ENCODE data around the gene THOP1. TPM values are rescaled to one million over a fixed set of nuclear protein-coding genes. Genes with fewer than 3 reads are reported as not detected.

THOP1 gene
- polyA plus RNA-seq, 2 of the 4 experiments (the other 2 are of a cell fraction) = 43.5 to 90.5 TPM

- ChIA-PET POLR2A (no interaction called here), CTCF (no interaction called here)
- no peak for FAIRE-seq
- ATAC-seq = no peak
- 94% methylated on average over 20 of the region's 24 CpGs for WGBS (ENCODE audit: missing lambda C conversion rate)
- no peaks in the 10 kb centered on the region for H3K4me1 ChIP-seq
- no peaks in the 10 kb centered on the region for H3K9me3 ChIP-seq
- DNase-seq (ENCODE audit: low read depth in 1 of 2, low spot score in 1 of 2) = no peak
- TF ChIP-seq HOXB13 (CRISPR knock-in tag; IDR thresholded peaks at IDR 0.05; ENCODE audit: low read depth) = no peak
- no peak overlapping the region for H3K27ac ChIP-seq
- no peak overlapping the region for H3K4me2 ChIP-seq
- no peak overlapping the region for H3K4me3 ChIP-seq
These were observed 10.2 kb upstream of the THOP1 start for GRCh38 chr19:2774953-2775555.

- CTCF ChIA-PET = no interaction called here
- DNase-seq (ENCODE audit: low read depth in 1 of 2, low spot score in 1 of 2) (no peak), FAIRE-seq (no peak), ATAC-seq (no peak)
- Histone ChIP-seq H3K4me2 (no peak overlapping the region), H3K4me1 (no peaks in the 10 kb centered on the region), H3K4me3 (no peak overlapping the region), H3K27ac (no peak overlapping the region), H3K9me3 (no peaks in the 10 kb centered on the region)
- POLR2A ChIA-PET = no interaction called here
- no peak for TF ChIP-seq ZFP36 (IDR thresholded peaks at IDR 0.05; ENCODE audit: borderline replicate concordance, partially characterized antibody)
- TF ChIP-seq HDAC2 (IDR thresholded peaks at IDR 0.05) = no peak
- no peak for TF ChIP-seq FOSL2 (IDR thresholded peaks at IDR 0.05)
- no peak for TF ChIP-seq FOSL2 (CRISPR knock-in tag; IDR thresholded peaks at IDR 0.05)
- no peak for TF ChIP-seq BHLHE40 (IDR thresholded peaks at IDR 0.05; ENCODE audit: low read depth, low read length)
- no peak for TF ChIP-seq REST (IDR thresholded peaks at IDR 0.05)
- no peak for TF ChIP-seq HOXA7 (CRISPR knock-in tag; IDR thresholded peaks at IDR 0.05)
- no peak for TF ChIP-seq JUNB (IDR thresholded peaks at IDR 0.05)
- TF ChIP-seq KDM5A (IDR thresholded peaks at IDR 0.05) = no peak
- TF ChIP-seq RCOR1 (IDR thresholded peaks at IDR 0.05; ENCODE audit: low read depth, low read length) = no peak
- TF ChIP-seq TFCP2L1 (CRISPR knock-in tag; IDR thresholded peaks at IDR 0.05) = no peak
- no peak for TF ChIP-seq ZNF302 (CRISPR knock-in tag; IDR thresholded peaks at IDR 0.05)
- TF ChIP-seq HOXB5 (CRISPR knock-in tag; IDR thresholded peaks at IDR 0.05) = no peak
- 90% methylated on average over 29 of the region's 29 CpGs for WGBS (ENCODE audit: missing lambda C conversion rate)
These were observed 9.5 kb upstream of the THOP1 start for GRCh38 chr19:2775556-2776430.

DNA sequence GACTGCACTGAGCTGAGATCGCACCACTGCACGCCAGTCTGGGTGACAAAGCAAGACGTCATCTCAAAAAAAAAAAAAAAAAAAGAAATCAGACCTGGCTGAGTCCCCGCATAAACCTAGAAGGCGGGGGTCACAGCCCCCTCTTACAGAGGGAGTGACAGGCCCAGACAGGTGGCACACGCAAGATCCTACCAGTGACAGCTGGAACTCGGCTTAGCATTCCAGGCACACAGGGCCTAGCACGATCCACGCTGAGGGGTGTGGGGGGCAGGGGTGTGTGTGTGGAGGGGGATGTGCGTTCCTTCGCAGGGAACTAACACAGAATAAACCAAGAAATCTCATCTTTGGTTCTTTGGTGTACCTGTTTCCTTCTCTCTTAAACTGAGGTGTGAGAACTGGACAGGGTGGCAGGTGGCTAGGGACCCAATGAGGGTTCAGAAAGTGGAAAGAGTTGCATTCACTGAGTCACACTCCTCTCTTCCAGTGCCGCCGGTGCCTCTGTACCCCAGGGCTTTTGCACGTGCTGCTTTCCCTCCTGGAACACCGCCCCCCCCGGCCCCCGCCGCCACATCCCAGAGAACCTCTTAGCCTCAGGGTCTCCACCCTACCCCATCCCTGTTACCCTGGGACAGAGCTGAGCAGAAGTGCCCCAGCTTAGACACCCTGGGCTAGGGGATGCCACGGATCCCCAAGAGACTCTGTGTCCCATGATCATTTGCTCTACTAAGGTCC is 7.2 kb upstream of the THOP1 start:
- DNase-seq (ENCODE audit: low read depth in 1 of 2, low spot score in 1 of 2) = no peak
- Histone ChIP-seq H3K4me2 (no peak overlapping the region), H3K4me3 (no peak overlapping the region), H3K27ac (no peak overlapping the region), H3K9me3 (no peaks in the 10 kb centered on the region), H3K4me1 (peaks cover 9% of the 10 kb centered on the region; the same call in 2 of the 3 replicates)
- ChIA-PET POLR2A (no interaction called here), CTCF (interaction anchor here (0.7 to 1.7 kb wide), 3 partner anchors 29 to 337 kb away, joined by 3 to 9 read pairs (median 3); no protein-coding TSS in a partner anchor)
- WGBS (ENCODE audit: missing lambda C conversion rate) = 96% methylated on average over 16 of the region's 19 CpGs
- no peak for FAIRE-seq
- ATAC-seq = no peak
- TF ChIP-seq RARB (CRISPR knock-in tag; IDR thresholded peaks at IDR 0.05) (no peak), ELK1 (IDR thresholded peaks at IDR 0.05; ENCODE audit: low read depth, low read length) (no peak), FOSL2 (IDR thresholded peaks at IDR 0.05) (no peak), FOSL2 (CRISPR knock-in tag; IDR thresholded peaks at IDR 0.05) (no peak), RAD21 (conservative IDR thresholded peaks at IDR 0.05 in 1 of 2, IDR thresholded peaks at IDR 0.05 in 1 of 2) (no peak), EHF (CRISPR knock-in tag; IDR thresholded peaks at IDR 0.05) (no peak), USF2 (IDR thresholded peaks at IDR 0.05) (no peak)

Measured in A549 (cell line).